NK-92 treated with Interleukin-12 subunit alpha and Interleukin-12 subunit beta, amount 100 ng/mL, for 24 hours (cell line): ENCODE data around the gene NBPF20.
"Not testable (repeated sequence)": the region's sequence is repeated elsewhere in the genome, so short reads cannot be mapped to it uniquely, and the experiment has no call there.

ENCODE experiments used
- DNase-seq: peaks from one replicate; lab custom pipeline; 2025; lab: John Stamatoyannopoulos, UW

Gene NBPF20

GRCh38 chr1:145424612-145425435 is 579 bp downstream of the NBPF20 start:
- not testable (repeated sequence) for DNase-seq

DNA sequence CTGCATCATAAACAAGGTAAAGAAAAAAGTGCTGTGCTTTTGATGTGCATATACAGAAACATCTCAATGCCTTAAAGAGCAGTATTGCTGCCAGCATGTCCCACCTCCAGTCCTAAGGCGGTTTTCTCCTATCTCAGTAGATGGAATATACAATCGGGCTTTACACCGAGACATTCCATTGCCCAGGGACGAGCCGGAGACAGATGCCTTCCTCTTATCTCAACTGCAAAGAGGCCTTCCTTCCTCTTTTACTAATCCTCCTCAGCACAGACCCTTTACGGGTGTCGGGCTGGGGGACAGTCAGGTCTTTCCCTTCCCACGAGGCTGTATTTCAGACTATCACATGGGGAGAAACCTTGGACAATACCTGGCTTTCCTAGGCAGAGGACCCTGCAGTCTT is 10.3 kb downstream of the NBPF20 start:
- not testable (repeated sequence) for DNase-seq

DNA sequence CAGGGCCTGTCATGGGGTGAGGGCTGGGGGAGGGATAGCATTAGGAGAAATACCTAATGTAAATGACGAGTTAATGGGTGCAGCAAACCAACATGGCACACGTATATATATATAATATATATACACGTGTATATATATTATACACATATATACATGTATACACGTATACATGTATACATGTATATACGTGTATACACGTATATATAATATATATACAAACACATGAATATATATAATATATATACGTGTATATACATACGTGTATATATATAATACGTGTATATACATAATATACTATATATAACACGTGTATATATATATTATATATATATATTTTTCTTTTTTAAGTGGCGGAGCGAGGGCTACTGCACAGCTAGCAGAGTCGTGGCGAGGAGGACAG is 18.1 kb downstream of the NBPF20 start:
- not testable (repeated sequence) for DNase-seq

- DNase-seq: not testable (repeated sequence)
Observed at GRCh38 chr1:145404949-145405348, 20.5 kb downstream of the NBPF20 start.

DNA sequence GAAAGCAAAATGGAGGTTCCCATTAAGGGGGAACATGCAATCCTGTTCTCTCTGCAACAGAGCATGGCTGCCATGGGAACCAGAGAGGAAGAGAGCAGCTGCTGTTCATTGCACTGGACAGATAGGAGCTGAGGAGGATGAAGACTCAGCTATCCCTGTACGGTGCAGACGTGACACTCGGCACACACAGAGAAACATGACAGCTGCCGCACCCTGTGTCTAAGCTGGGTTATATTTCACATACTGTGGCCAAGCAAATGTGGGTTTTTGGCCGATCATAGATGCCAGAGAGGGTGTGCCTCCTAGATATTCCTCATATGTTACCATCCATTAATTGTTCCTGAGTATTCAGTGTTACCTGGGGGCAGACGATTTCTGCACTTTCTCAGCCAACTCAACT is 24.7 kb downstream of the NBPF20 start:
- not testable (repeated sequence) for DNase-seq
